HG03460 (cell line): ENCODE measurements around the gene RBBP7.

Source experiments
- ATAC-seq: cut with Tn5 transposase; IDR thresholded peaks from one replicate; pipeline ENCODE4 v1.9.1; 2021; ENCODE audit not compliant: unreplicated experiment

Gene RBBP7

DNA sequence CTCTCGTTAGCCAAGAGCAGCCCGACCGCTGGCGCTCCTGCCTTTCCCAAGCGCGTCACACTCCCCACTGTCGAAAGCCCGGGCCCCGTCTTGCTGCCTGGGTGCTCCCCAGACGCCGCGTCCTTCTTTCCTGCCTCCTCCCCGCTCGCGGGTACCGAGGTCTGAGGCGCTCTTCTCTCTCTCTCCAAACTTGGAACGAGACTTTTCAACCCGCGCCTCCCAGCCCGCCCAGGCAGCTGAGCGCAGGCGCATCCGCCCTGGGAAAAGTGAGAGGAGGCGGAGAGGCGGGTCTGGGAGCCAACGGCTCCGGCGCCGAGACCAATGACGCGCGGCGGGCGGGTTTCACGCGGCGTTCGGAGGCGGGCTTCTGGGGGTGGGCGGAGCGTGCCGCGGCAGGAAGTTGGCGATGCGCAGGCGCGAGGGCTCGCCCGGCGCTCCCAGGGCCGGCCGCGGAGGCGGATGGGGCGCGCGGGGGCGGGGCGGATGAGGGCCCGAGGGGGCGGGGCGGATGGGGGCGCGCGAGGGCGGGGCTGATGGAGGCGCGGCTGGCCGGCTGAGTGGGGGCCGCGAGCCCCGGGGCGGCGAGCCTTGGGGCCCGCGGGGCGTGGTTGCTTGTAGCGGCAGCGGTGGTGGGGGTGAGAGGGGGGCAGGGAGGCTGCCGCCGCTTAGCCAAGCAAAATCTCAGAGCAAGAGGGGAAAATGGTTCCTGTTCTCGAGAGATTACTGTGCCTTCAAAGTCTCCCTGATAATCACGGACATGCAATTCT lies at the start of gene RBBP7:
Gene RBBP7 (minus strand): TSS at position 268 of the 767 bp plus-strand sequence. CDS start 309 bp downstream, outside the sequence.
- ATAC-seq = peak; percentile 81

DNA sequence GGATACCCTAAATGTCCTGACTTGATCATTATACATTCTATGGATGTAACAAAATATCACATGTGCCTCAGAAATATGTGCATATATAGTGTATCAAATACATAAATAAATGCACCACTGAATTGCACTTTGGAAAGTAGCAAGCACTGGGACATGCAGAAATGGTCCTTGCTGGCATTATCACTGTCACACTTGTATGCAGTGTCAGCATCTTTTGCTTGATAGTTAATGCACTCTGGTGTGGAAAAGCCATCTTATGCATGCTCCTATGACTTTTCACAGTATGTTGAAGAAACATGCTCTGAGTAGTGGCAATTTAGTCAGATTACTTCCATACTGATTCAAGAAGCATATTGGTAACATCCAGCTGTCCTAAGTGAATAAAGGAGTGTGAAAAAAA lies 48.8 kb upstream of the RBBP7 start:
- no peak for ATAC-seq

- no peak for ATAC-seq
These were observed 47.0 kb upstream of the RBBP7 start for GRCh38 chrX:16917120-16917519.

GRCh38 chrX:16916561-16916960 lies 46.4 kb upstream of the RBBP7 start:
- no peak for ATAC-seq

DNA sequence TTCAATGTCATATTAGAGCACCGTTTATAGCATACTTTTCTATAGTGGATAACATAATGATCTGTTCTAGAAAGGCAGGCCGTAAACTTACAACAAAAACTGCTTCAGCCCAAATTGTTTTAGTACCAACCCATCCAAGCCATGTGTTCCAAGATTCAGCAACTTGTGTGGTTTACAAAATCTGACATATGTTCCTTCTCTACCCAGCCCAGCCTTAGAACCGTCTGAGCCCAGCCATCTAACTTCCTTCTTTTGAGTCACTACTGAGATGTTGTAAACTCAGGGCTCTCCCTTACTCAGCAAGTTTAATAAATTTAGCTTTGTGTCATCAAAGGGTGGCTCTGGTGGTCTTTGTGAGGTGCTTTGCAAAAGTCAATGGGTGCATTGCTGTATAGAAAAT lies 43.9 kb upstream of the RBBP7 start:
- no peak for ATAC-seq

- ATAC-seq = no peak
These were observed 40.2 kb upstream of the RBBP7 start for GRCh38 chrX:16910376-16910775.

DNA sequence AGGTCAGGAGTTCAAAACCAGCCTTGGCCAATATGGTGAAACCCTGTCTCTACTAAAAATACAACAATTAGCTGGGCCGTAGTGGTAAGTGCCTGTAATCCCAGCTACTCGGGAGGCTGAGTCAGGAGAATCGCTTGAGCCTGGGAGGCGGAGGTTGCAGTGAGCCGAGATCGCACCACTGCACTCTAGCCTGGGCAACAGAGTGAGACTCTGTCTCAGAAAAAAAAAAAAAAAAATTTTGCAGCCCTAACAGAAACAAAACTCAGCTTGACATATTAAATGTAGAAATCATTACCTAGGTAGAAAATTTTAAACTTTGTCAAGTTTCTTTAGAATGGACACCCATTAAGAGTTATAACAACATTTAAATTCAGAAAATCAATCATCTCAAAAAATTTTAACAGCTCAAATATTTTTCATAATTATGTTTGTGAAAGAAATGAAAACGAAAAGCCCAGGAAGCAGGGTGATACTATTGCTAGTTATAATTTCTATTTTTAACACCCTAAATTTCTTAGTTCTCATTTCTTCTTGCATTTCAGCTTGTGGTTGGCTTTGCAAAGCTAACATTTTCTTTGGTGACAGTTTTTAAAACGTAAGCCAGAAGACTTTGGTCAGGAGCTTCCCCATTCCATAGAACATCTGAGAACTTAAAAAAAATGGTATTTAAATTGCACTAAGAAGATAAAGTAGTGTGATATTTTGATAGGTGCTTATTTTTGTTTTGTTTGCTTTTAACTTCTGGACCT lies 33.3 kb upstream of the RBBP7 start:
- peak; percentile 64 for ATAC-seq

- ATAC-seq = no peak
These were observed 27.3 kb upstream of the RBBP7 start for GRCh38 chrX:16897445-16897844.

DNA sequence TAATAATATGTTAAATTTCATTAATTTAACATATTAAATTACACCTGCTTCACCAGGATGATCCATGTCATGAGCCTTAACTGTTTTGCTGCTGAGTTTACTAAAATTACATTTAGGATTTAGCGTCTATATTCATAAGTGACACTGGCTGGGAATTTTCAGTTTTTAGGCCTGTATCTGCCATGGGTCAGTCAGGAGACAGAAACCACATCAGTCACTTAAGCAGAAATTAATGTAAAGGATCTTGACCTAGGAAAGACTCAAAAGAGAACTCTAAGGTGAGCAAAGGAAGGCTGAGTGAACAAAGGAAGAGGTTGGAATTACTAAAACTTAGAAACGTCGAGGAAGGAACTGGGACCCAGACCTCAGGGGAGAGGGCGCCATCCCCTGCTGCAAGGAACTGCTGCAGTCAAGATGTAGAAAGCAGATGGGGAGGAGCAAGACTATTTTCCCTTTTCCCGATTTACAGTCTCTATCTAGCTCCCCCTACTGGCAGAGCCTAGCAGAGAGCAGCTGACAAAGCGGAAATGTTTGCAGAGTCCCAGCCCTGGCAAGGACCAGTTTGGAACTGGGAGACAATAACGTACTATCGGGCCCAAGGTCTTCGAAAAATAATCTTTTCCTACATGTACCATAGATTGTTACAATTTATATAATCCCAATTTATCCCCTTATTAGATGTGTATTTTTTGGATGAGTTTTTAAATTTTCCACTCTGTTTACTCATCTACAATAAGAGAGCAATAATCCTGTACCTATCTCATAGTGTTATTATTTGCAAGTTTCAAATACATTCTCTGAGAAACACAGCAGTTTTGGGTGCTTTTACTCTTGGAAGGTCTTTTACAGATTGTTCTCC lies 22.6 kb upstream of the RBBP7 start:
- peak; percentile 90 for ATAC-seq

GRCh38 chrX:16885628-16886027 lies 15.5 kb upstream of the RBBP7 start:
- ATAC-seq = no peak

DNA sequence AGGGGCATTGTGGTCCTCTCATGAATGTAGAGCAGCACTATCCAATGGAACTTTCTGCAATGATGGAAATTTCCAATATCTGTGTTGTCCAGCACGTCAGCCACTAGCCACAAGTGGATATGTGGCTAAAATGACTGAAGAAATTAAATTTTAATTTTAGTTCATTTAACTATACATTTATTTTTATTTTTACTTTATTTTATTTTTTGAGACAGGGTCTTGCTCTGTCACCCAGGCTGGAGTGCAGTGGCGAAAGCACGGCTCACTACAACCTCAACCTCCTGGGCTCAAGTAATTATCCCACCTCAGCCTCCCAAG lies 13.3 kb upstream of the RBBP7 start:
- ATAC-seq = no peak

- peak; percentile 72 for ATAC-seq
These were observed 12.7 kb upstream of the RBBP7 start for GRCh38 chrX:16882702-16883486.

DNA sequence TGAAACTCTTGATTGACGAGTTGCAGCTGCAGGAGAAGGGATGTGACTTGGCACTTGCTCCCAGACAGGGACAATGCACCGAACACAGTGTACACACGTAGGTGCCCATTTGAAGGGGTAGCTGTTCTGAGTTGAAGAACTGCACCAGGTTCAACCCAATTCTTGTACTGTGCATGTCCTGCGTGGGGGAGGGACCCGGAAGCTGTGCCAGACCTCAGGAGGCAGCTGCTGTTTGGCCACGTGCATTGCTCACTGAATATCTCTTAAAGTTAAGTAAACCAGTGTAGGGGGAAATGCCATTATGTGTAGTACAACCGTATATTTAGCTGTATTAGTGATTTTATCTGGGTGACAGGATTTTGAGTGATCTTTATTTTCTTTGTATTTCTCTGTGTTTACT lies 12.0 kb upstream of the RBBP7 start:
- peak; percentile 64 for ATAC-seq

DNA sequence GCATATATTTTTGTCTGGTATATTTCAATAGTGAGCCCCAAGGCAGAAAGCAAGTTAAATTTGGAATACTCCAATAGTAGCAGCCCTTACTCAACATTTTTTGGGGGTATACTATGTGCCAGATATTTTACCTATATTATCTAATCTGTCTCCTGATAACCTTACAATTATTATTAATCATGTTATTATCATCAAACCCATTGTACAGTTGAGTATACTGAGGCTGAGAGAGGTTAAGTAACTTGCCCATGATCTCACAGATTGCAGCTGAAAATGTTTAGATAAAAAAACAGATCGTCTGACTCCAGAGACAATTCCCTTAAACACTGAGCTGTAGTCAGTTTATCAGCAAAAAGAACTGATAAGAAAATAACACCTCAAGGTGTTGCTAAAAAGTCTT lies 6.5 kb upstream of the RBBP7 start:
- ATAC-seq = no peak

DNA sequence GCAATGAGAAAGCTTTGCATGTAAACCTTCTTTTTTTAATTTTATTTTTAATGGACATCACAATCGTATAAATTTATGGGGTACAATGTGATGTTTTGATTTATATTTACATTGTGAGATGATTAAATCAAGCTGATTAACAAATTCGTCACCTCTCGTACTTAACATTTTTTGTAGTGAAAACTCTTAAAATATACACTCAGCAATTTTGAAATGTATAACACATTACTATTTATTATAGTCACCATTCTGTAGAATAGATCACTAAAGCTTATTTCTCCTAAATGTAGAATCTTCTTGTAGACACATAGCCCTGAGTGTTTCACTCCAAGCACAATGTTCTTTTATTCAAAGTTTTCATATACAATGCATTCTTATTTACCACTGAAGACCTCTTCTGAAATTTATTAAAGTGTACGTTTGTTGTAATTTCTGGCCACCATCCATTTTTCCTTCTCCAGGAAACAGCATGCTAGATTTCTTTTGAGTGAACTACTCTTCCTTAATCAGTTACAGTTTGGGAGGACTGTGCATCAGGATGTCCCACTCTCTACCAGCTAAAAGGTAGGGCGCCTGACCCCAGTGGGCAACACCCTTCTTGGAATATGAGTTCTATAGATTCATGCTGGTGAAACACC lies 4.4 kb upstream of the RBBP7 start:
- no peak for ATAC-seq

GRCh38 chrX:16873106-16873505 lies 2.9 kb upstream of the RBBP7 start:
- ATAC-seq = no peak

DNA sequence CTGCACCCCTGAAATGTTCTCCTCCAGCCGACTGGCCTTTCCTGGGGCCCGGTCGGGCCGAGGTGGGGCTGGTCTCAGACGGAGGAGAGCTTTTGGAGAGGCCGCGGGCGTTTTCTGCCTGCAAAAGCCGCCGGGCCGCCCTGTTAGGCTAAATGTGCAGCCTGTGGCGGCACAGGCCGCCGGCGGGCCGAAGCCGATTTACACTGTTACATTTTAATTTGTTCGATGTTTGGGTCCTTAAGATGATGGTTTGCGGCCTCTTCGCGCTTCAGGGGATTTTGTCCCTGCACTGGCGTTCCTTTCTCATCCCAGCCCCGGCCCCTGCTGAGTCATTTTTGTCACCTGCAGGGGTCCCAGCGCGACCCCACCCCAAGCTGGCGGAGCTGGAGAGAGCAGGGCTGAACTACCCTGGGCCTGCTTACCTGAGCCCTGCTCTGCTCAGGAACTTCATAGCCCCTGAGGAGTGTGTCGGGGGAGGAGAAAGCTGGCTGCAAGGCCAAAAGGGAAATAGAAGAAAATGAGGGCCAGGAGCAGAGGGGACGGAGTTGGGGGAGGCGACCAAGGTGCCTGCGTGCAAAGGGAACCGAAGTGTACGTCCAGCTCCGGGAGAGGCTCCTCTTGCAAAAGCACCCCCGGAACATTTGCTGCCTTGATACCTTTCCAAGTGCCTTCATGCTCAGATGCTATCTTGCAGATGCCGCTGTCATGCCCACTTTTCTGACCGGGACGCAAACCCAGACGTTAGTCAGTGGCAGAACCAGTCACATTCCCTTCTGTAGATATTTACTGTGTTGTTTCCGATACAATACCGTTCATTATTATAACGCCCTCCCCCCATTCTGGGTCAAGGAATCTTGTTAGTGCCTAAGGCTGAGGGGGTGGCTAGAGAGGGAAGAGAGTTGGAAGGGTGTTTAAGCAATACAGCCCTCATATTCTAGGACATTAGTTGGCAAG lies 977 bp upstream of the RBBP7 start:
- ATAC-seq = peak; percentile 23

DNA sequence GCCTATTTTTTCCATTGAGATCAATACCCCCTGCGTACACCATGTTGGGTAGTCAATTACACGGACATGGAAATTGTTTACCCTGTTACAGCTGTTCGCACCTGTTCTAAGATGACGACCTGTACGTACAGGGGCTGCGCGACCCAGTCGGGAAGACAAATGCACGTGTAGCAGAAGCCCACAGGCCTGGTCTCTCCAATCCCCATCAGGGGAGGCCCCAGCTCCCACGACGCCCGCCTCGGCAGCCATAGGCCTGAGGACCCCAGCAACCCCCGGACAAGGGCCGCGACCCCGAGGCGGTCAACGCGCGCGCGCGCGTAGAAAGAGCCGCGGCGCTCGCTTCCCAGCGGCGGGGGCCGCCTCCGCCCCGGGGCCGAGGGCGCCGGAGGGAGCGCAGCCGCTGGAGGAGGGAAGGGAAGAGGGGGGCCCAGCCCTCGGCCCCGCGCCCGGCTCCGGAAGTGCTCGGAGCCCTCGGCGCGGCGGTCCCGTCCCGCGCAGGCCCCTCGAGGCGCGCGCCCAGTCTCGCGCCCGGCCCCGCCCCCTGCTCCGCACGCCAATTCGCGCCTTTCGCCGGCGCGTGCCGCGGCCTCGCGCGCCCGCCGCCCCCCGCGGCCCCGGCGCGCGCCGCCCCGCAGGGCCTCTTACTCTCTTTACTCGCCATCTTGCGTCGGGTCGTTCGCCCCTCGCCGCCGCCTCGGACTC lies 618 bp downstream of the RBBP7 start:
- peak; percentile 42 for ATAC-seq

DNA sequence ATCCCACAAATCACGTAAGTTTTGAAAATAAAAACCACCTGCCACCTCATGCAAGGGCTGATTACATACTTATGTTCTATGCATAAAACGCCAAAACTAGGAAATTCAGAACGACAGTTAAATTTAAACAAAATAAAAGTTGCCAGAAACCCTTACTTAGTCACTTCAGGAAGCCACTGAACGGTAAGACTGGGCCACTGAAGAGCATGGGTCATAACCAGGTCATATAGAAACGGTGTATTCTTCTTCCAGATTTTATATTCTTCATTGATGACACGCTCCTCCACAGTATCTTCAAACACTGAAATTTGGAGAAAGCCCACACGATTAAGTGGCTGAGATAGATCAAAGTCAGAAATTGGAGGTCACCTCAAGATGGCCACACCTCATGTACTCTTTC lies 1.2 kb downstream of the RBBP7 start:
- no peak for ATAC-seq
